Vagina (tissue), 2 donors: ENCODE results near the gene GUCY2C.

Source experiments
- CTCF ChIP-seq, 3 experiments: fragments of 450-650 bp in 2 of 3; fragments of 200-600 bp in 1 of 3; sonication (generic) in 1 of 3; IDR thresholded peaks; one replicate each; pipeline ENCODE4 v1.5.1; 2017 to 2019; ENCODE audit warnings: antibody characterized with exemption in 3 of 3, mild to moderate bottlenecking in 2 of 3, moderate library complexity in 2 of 3
- POLR2A ChIP-seq, 2 donors: fragments of 450-650 bp; IDR thresholded peaks; one replicate each; pipeline ENCODE4 v1.6.1; 2017; ENCODE audit warnings: antibody characterized with exemption in 2 of 2, mild to moderate bottlenecking in 2 of 2, moderate library complexity in 2 of 2
- POLR2AphosphoS5 ChIP-seq, 2 donors: sonication (generic); formaldehyde crosslinking; IDR thresholded peaks; one replicate each; pipeline ENCODE4 v1.9.0; 2017; ENCODE audit warnings: antibody characterized with exemption in 2 of 2, mild to moderate bottlenecking in 2 of 2, low read depth in 1 of 2; ENCODE audit not compliant: insufficient read depth in 1 of 2

DNA sequence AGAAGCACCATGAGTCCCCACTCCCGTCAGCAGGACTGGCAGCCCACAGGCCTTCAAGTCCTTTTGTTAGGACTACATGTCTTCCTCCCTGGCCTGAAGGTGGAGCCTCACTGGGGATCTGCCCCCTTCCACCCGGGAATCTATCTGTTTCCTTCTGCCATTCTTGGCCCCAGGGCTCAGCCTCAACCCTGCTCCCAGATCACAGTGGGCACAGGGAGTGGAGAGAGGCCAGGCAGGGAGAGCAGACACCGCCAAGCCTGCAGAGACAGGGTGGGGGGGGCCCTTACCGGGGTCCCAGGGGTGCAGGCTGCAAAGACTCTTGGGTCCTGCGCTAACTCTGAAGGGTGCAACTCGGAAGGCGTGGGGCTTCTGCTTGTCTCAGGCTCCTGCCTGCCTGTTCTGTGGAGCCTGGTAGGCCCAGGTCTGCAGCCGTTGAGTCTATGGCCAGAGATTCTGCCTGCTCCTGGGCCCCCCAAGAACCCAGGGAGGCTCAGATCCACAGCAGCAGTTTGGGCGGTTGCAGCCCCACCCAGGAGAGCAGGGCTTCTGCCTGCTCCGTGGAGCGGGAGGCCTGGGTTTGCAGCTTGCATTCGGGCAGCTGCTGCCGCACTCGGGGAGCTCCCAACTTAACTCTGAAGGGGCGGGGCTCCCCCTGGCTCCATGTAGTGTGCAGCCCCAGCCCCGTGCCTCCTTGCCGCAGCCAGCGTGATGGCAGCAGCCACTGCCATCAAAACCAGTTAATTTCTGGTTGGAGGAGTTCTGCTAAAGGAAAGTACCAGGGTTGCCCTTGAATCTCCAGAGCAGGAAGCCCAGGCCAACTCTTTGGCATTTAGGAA is 107.0 kb downstream of the GUCY2C start:
- TF ChIP-seq POLR2AphosphoS5 (IDR thresholded peaks at IDR 0.05; ENCODE audit: insufficient read depth in 1 of 2, low read depth in 1 of 2), result no peak
- no peak for TF ChIP-seq CTCF (IDR thresholded peaks at IDR 0.05)
- no peak for TF ChIP-seq POLR2A (IDR thresholded peaks at IDR 0.05)
